ENCODE data around the gene GRPR.
"Not testable (repeated sequence)": the region's sequence is repeated elsewhere in the genome, so short reads cannot be mapped to it uniquely, and the experiment has no call there.

Gene GRPR

DNA sequence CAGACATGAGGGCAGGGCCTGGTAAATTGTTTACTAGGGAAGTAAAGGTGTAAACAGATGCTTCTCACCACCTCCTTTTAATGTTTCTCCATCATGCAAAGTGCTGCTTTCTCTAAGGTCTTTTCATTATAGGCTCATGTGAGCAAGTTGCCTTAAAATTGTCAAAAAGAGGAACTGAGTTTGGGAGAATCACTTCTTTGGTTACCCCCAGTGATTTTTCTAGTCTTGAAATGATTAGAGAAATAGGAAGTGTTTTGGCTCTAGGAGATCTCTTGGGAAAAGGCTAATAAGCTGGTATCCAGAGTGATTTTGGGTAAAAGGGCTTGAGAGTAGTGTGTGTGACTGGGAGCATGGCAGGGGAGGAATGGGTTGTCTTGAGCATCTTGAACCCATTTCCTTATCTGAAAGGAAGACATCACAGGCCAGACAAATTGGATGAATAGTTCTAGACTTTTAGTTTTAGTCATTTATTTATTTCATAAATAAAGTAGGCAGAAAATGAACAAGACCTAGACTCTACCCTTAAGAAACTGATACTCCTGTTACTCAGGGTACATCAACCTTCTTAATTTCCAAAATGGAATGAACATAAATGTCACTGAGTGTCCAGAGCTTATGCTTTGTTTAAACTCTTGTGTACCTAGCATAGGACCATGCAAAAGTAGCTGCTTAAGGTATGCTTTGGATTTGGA, 14.2 kb downstream of the GRPR start:
- no peak for DNase-seq (ENCODE audit: low read depth in 2 of 2)

DNA sequence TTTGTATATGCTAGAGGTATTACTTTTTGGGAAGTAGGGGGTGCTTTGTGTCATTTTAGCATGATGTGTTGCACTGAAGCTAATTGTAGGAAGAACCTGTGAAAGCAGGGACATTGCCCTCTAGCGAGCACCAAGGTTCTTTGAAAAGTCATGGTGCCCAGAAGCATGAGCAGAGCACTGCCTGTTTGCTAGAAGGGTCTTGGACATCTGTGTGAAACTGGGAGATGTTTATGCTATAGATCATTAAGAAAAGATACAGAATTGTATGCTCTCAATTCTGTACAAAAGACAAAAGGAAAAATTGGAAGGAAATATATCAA, 14.7 kb downstream of the GRPR start:
- DNase-seq (ENCODE audit: low read depth in 2 of 2): no peak

DNA sequence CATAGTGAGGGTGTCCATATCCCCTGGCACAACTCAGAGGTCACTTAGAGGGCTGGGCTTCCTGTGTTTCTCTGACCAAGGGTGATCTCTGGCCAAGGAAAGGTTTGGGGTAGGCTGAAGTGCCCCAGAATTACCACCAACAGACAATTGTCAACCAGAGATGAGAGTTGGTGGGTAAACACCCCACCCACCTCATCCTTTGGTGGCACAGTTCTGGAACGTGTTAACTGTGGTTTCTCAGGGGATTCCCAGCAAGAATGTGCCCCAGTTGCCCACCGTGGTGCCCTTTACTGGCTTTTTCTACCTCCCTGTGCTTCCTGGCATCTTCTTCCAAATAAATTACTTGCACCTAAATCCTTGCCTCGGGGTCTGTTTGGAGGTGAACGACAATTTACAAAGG, 17.1 kb downstream of the GRPR start:
- DNase-seq (ENCODE audit: low read depth in 2 of 2): no peak

DNA sequence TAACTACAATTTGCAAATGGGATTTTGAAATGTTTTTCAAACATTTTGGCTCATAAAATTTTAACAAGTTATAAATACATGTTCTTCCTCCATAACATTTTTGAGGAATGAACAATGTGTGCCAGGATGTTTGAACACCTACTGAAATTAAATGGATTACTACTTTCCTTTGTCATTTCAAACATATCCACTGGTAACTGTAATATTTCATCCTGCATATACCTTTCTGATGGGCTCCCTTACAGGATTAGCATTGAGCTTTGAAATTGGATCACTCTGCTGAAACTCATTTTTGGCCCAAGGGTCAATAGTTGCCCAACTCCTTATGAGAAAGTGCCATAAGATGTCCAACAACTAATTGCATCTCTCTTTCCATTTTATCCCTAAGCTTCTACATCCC, 17.6 kb downstream of the GRPR start:
- DNase-seq (ENCODE audit: low read depth in 2 of 2): no peak

DNA sequence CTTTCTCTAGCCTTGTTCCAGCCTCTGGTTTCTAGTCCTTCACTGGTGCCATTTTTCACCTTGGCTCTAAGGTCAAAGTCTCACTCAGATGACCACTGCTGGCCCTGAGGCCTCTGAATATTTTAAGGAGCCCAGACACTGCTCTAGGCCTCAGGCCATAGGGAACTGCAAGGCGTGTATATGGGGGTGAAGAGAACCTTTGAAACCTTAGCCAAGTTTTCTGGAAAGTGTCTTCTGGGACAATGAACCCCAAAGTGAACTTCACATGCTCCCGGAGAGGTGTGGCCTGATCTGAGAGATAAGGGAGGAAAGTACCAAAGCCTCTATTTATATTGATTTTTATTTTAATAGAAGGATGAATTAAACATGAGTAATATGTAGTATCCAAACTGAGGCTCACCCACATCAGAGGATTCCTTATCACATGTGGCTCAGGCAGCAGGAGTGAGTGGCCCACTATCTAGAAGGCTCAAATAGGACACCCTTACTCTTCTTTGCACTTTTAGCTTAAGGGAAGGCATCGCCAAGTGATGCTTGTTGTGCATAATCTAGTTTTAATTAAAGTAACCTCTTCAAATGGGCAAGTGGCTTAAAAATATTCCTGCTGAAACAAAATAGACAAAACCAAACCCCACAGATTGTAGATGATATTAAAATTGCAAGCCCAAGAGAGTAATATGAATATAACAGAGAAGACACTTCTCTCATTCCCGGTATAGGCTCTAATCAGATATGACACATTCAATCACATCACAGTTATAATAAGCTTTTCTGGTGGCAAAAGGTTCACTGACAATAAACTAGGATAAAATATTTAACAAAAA, 18.3 kb downstream of the GRPR start:
- DNase-seq (ENCODE audit: low read depth in 2 of 2): no peak

DNA sequence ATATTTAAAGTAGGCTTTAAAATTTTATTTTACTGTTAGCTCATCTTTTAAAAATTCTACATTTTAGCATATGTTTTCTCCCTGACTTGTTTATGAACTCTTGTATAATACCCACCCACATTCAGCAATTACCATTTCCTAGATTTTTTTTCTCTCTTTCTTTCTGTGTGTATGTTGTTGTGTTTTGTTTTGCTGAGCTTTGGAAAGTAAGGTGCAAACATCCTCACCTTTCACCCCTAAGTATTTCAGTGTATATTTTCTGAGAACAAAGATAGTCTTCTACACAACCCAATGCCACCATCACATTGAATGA, 18.8 kb downstream of the GRPR start:
- no peak for DNase-seq (ENCODE audit: low read depth in 2 of 2)

DNA sequence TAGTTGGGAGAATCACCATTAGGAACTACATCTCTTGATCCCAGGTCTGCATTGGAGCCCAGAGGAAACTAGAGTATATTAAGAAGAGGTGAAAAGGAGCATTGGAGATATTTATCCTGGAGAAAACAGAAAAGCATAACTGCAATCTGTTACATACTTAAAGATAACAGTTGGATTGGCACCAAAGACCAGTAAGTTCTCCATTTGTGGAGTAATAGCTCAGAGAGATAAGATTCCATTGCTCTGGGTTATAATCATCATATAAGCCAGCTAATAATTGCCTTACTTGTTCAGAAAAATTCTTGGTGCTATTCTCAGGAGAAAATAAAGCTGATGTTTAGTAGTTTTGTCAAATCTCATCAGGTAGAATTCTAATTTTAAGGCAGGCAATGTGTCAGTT, 20.6 kb downstream of the GRPR start:
- no peak for DNase-seq (ENCODE audit: low read depth in 2 of 2)

DNA sequence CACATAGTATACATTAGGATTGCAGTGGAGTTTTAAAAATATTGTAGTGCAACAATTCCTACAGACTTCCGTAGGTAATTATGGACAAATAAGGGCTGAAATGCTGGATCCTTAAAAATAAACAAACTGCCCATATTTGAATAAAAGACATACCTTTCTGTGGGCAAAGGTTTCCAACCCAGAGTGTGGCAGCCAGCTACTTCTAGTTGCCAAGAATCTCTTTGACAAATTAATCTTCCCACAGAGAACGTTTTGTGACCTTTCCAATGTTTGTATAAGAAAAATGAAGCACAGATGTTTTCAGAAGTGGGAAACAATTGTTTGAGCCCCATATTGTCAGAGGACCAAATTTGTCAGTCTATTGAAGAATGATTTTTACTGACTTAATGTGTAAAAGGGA, 21.1 kb downstream of the GRPR start:
- DNase-seq (ENCODE audit: low read depth in 2 of 2): no peak

DNA sequence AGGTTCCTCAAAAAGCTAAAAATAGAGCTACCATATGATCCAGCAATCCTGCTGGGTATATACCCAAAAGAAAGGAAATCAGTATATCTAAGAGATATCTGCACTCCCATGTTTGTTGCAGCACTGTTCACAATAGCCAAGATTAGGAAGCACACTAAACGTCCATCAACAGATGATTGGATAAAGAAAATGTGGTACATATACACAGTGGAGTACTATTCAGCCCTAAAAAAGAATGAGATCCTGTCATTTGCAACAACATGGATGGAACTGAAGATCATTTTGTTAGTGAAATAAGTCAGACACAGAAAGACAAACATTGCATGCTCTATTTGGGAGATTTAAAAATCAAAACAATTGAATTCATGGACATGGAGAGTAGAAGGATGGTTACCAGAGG, 21.7 kb downstream of the GRPR start:
- not testable (repeated sequence) for DNase-seq (ENCODE audit: low read depth in 2 of 2)

DNA sequence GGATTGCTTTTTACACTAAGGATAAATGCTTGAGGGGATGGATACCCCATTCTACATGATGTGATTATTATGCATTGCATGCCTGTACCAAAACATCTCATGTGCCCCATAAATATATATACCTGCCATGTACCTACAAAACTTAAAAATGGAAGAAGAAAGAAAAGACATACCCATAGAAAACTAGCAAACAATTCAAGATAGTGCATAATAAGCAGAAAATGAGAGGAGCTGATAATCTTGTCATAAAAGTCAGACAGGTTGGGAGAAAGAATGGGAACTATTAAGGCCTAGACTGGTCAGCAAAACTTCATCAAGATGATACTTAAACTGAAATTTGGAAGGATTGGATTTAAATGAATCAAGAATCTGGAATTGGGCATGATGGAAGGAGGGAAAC, 22.3 kb downstream of the GRPR start:
- no peak for DNase-seq (ENCODE audit: low read depth in 2 of 2)

DNA sequence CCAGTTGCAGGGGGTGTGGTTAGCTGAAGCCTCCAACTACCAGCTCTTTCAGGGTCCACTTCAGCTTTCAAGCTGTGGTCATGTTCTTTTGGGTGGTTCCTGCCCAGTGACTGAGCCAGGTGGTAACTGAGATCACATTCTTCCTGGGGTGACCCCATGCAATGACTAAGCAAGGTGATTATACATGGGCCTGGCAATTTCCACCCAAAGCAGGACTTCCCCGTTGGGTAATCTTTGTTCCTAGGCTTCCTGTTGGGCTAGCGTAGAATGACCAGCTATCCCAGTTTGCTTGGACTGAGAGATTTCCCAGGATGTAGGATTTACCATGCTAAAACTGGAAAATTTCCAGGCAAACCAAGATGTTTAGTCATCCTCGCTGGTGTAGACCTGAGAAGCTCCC, 25.5 kb downstream of the GRPR start:
- no peak for DNase-seq (ENCODE audit: low read depth in 2 of 2)

DNA sequence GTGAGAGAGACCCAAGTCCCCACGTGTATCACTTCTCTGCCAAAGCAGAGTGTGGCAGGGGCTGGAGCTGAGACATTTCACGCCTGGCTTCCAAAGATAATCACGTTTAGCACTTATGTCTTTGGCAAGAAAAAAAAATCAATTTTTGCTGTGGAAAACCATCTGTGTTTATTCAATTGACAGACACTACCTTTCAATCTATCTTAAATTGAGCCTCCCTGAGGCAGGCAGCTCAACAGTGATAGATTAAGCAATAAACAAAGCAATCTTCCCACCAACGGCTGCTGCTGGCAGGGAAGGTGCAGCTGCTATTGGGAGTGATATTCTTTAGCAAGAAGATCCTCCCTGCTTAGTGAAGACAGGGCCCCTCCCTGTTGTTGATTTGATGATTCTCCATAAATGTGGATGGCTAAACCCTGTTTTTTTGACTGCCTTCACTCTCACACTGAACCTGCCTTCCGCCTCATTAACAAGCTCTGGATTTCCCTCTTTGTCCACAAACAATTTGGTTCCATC, 32.3 kb downstream of the GRPR start:
- DNase-seq (ENCODE audit: low read depth in 2 of 2): no peak

DNA sequence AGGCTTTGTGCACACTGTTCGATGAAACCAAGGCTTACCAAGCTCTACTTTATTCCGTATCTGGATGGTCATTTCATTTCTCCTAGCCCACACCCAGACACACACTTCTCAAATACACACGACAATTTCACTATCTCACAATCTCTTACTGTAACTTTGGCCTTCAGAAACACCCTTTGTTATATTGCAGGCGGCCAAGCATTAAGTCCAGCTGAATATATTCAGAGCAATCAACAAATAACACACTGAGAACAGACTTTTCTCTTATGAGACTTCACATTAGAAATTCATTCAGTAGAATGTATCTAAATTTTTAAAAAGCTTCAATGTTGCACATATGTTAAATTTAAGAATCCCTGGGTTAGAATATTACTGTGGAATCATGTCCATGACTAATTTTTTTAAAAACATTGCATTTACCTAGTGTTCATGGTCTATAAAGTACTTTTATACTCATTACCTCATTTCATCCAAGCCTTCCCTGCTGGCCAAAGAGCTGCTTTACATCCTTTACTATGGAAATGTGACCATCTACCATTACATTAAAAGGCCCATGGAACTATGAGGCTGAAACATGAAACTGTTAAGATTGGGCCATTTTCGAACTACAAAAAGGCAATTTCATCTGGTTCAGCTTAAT, 33.4 kb downstream of the GRPR start:
- DNase-seq (ENCODE audit: low read depth in 2 of 2): no peak

DNA sequence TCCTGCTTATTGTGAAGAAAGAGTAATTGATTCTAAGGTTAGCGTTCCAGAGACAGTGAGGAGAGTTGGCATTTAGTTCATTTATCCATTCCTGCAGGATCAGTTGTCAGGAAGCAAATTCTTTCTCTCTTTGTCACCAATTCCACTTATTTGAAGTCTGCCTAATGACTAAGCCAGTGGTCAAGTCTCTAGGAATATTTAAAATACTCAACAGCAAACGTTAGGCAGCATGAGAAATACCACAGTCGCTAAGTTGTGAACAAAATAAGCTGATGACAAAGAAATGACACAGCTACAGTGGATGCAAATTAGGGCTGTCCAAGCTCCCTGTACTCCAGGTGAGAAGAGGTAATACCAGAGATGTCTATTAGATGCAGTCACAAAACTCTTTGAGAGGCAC, 37.4 kb downstream of the GRPR start:
- DNase-seq (ENCODE audit: low read depth in 2 of 2): peak; percentile 66 to 73

DNA sequence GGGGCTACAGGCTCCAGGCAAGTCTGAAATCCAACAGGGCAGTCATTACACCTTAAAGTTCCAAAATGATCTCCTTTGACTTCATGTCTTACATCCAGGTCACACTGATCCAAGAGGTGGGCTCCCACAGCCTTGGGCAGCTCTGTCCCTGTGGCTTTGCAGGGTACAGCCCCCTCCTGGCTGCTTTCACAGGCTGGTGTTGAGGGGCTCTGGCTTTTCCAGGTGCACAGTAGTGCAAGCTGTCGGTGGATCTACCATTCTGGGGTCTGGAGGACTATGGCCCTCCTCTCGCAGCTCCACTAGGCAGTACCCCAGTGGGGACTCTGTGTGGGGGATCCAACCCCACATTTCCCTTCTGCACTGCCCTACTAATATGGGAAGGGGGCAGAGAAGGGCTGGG, 37.8 kb downstream of the GRPR start:
- DNase-seq (ENCODE audit: low read depth in 2 of 2): not testable (repeated sequence)

DNA sequence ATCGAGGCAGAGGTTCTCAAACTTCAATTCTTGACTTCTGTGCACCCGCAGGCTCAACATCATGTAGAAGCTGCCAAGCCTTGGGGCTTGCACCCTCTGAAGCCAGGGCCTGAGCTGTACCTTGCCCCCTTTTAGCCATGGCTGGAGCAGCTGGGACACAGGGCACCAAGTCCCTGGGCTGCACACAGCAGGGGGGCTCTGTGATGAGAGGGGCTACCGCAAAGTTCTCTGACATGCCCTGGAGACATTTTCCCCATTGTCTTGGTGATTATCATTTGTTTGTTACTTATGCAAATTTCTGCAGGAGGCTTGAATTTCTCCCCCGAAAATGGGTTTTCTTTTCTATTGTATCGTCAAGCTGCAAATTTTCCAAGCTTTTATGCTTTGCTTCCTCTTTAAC, 39.0 kb downstream of the GRPR start:
- DNase-seq (ENCODE audit: low read depth in 2 of 2): no peak

DNA sequence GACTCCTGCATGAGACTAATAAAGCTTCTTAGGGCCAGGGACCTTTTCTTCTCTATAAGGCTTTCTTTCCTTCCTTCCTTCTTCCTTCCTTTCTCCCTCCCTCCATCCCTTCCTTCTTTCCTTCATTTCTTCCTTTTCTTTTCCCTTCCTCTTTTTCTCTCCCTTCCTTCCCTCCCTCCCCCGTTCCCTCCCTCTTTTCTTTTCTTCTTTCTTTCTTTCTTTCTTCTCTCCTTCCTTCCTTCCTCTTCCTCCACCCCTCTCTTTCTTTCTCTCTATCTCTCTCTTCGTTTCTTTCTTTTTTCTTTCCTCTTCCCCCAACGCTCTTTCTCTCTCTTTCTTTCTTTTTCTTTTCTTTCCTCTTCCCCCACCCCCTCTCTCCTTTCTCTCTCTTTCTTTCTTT, 41.4 kb downstream of the GRPR start:
- no peak for DNase-seq (ENCODE audit: low read depth in 2 of 2)

DNA sequence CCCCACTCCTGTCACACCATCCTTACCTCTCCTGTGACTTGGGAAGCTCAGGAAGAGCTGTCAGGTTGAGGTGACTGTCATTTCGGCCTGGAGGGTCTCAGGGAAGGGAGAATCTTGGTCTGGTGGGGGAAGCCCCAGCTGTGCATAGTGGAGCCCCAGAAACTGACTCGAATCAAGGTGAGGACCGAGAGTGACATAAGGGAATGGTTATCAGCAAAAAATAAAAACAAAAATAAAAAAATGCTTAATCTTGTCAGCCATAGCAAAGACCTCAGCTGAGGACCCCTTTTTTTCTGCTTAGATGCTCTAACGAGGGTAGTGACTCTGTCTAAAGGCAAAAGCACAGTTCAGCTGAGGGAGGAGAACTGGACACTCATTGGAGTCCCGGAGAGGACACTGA, 43.8 kb downstream of the GRPR start, which contains the start of gene MAGEB17:
Gene MAGEB17, plus strand, starts transcription at position 301 of the 400 bp plus-strand sequence. CDS start 2,902 bp downstream, outside the sequence.
- no peak for DNase-seq (ENCODE audit: low read depth in 2 of 2)

DNA sequence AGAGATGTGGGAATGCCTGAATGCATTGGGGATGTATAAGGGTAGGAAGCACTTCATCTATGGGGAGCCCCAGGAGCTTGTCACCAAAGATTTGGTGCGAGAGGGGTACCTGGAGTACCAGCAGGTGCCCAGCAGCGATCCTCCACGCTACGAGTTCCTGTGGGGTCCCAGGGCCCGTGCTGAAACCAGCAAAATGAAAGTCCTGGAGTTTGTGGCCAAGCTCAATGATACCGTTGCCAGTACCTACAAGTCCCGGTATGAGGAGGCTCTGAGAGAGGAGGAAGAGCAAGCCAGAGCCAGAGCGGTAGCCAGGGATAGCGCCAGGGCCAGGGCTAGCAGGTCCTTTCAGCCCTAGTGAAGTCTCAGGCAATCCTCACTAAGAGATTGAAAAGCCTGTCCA, 47.7 kb downstream of the GRPR start:
- DNase-seq (ENCODE audit: low read depth in 2 of 2): no peak

DNA sequence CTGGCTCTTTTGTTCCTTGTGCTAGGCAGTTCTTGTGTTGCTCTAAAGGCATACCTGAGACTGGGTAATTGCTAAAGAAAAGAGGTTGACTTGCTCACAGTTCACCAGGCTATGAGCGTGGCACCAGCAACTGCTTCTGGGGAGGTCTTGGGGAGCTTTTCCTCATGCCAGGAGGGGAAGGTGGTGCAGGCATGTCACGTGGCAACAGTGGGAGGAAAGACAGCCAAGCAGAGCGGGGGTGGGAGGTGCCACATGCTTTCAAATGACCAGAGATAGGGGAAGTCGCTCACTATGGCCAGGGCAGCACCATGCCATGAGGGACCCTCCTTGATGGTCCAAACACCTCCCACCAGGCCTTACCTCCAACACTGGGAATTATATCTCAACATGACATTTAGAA, 48.6 kb downstream of the GRPR start:
- DNase-seq (ENCODE audit: low read depth in 2 of 2): no peak

DNA sequence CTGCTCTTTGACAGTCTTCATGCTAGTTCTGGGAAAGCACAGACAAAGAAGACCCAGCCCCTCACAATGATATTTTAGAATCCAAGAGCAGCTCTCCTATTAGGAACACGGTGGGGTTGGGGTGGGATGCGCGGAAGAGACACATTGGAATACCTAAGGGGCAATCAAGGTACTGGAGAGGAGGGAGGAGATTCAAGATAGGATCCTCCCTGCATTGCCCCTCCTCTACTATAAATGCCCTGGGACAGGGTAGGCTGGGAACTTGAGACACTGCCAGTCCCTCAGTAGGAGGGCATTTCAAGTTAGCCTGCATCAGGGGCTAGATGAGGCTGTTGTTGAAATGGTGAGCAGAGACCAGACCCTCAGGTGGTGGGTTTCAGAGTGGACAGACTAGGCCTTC, 49.0 kb downstream of the GRPR start:
- no peak for DNase-seq (ENCODE audit: low read depth in 2 of 2)

DNA sequence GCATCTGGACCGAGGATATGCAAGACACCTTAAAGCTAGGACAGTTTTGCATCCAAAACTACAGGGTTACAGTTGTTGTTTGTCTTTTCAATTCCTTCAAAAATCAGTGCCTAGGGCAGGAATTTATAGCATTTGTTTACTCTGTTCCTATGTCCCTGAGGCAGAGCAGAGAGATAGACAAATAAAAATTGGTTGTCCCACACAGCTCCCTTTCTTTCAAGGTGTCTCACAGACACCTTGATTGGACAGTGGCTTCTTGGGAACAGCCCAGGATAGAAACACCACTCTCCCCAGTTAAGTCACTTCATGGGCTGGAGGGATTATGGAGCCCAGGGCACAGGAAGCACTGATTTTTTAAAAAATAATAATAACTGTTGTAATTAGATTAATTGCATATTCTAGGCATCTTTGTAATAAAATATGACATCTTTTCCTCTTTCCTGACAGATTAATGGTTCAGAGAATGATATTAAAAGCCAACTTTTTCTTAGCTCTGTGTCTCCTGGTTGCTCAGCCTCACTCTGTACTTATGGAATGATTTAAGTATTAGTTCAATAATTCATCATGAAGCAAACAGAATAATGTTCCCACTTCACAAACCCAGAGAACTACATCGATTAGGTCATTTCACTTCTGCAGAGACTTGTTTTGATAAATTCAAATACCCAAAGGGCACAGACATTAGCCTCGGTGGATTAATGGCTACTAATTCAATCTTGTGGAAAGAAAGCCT, 52.1 kb downstream of the GRPR start:
- DNase-seq (ENCODE audit: low read depth in 2 of 2): no peak

Measured in fibroblast of skin of left biceps (primary cell).